NCI-H774 (cell line): ENCODE results near the gene XRN2.

Source experiments
- DNase-seq: peaks from one replicate; lab custom pipeline; 2025; lab: John Stamatoyannopoulos, UW

XRN2 gene

GRCh38 chr20:21303061-21303871, at the start of gene XRN2:
TSS of gene XRN2 (plus strand) at chr20:21303331. CDS start at chr20:21303399, 68 bp downstream.
- peak; percentile 93 for DNase-seq

- DNase-seq, result no peak
Measured at GRCh38 chr20:21257192-21257591, 45.9 kb upstream of the XRN2 start.

- DNase-seq, result no peak
Measured at GRCh38 chr20:21258411-21258810, 44.7 kb upstream of the XRN2 start.

- DNase-seq, result no peak
Measured at GRCh38 chr20:21259346-21259745, 43.8 kb upstream of the XRN2 start.

GRCh38 chr20:21262812-21263211, 40.3 kb upstream of the XRN2 start:
- no peak for DNase-seq

GRCh38 chr20:21265261-21266190, 37.6 kb upstream of the XRN2 start:
- DNase-seq, result no peak

GRCh38 chr20:21266191-21266536, 37.0 kb upstream of the XRN2 start:
- DNase-seq, result no peak

GRCh38 chr20:21269772-21270171, 33.4 kb upstream of the XRN2 start:
- no peak for DNase-seq

- no peak for DNase-seq
Measured at GRCh38 chr20:21270806-21271205, 32.3 kb upstream of the XRN2 start.

- no peak for DNase-seq
Measured at GRCh38 chr20:21272279-21272678, 30.9 kb upstream of the XRN2 start.

- no peak for DNase-seq
Measured at GRCh38 chr20:21272679-21273078, 30.5 kb upstream of the XRN2 start.

- no peak for DNase-seq
Measured at GRCh38 chr20:21273755-21274386, 29.3 kb upstream of the XRN2 start.

GRCh38 chr20:21278829-21279228, 24.3 kb upstream of the XRN2 start:
- DNase-seq, result no peak

- no peak for DNase-seq
Measured at GRCh38 chr20:21279706-21280521, 23.2 kb upstream of the XRN2 start.

- no peak for DNase-seq
Measured at GRCh38 chr20:21280522-21281016, 22.6 kb upstream of the XRN2 start.

- no peak for DNase-seq
Measured at GRCh38 chr20:21286775-21287174, 16.4 kb upstream of the XRN2 start.

GRCh38 chr20:21288587-21289370, 14.4 kb upstream of the XRN2 start:
- DNase-seq, result no peak

- peak; percentile 4 for DNase-seq
Measured at GRCh38 chr20:21289651-21290050, 13.5 kb upstream of the XRN2 start.

- DNase-seq, result no peak
Measured at GRCh38 chr20:21291026-21291425, 12.1 kb upstream of the XRN2 start.

GRCh38 chr20:21294755-21295154, 8.4 kb upstream of the XRN2 start:
- DNase-seq, result no peak
